Right forelimb (tissue), 1 donor: ENCODE measurements around the gene PIR.

Experiments used
- DNase-seq: peaks from one replicate; pipeline ENCODE4 v3.0.0-alpha.2; 2018

The PIR gene

DNA sequence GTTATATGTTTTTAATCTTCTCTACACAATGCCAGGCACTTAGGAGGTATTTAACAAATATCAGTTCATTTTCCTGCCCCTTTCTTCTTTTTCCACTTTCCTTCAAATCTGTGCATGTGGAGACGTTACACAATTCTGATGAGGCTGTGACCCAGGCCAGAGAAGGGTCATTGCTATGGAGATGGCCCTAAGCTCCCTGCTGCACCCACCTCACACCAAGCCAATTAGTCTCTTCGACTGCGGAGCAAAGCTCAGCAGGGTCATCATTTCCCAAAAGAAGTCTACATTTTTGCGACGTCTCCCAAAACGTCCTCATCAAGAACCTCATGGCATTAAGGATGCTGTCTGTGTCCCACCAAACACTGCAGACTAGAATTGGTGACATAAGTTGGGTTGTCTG, 80.0 kb downstream of the PIR start:
- DNase-seq: no peak

DNA sequence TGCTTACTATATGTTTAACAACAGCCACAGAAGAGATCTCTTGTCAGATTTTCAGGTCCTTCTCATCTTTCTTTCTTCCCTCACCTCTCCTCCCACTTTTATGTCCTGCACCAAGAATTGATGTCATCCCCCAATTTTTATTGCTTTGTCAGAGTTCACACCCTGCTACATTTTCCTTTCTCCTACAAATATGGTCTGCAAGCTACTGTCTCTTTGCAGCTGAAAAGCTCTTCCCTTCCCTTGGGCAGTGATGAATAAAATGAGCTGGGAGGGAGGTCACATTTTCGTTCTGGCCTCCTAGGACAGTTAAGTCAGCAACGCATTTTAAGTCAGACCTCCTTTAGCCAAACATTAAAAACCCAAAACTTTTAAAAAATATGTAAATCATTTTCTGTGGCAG, 82.2 kb downstream of the PIR start:
- no peak for DNase-seq

DNA sequence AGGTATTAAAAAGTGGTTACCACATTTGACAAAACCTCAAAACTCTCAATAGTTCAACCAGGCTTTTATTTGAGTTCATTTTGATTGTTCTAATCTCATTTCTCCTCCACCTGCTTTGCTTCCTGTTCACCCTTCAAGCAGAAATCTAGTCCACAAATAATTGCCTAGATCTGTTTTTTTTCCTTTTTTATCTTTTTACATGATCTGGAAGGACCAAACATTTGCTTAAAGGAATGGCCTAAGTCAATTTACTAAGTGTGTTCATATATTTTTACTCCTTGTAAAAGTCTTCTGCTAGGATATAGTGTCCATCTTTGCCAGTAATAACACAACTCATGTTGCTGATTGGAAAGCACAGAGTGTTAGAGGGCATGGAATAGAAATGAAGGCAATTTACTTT, 82.7 kb downstream of the PIR start:
- DNase-seq: no peak

DNA sequence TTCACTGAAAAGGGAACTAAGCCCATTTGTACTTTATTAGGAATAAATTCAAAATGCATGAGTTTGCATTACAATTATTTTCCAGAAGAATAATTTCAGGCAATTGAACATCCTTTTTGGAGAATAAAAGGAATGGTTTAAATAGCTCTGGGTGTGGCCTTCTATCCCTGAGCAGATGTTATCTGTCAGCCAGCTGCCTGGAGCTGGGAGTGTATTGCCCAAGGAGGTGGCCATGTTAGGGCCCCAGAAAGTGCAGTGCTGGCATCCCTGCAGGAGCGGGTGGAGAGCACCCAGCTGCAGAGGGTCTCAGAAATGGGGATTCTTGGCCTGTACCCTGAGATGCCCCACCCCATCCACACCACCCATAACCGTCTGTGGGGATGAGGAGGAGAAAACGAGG, 87.3 kb downstream of the PIR start:
- no peak for DNase-seq

DNA sequence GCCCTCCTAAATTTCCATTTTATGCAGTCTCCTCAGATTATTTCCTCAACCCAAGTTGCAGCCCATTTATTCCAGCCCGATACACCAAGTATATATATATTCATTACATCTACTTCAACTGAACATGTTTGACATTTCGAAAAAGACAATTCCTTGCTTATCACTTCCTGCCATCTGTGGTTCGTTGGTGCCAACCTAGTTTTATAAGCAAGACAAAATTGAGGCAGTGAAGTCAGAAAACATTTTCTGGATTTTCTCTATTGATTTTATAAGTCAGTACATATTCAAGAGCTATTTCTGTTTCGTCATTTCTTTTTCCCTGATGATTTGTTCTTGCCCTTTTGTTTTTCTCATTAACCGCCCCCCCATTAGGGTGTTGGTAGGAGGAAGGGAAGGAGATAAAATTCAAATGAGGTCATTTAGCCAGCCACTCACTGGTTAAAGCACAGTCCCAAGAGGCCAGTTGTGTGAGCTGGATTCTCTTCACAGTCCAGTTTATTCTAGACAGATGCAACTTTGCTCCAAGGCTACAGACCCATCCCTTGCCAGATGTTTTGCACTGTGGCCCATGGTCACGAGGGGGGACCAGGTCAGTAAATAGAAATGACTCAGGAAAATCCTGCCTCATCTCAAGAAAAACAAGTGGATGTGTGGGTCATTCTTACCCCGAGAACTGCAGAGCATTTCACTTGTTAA, 88.6 kb downstream of the PIR start:
- DNase-seq: no peak

DNA sequence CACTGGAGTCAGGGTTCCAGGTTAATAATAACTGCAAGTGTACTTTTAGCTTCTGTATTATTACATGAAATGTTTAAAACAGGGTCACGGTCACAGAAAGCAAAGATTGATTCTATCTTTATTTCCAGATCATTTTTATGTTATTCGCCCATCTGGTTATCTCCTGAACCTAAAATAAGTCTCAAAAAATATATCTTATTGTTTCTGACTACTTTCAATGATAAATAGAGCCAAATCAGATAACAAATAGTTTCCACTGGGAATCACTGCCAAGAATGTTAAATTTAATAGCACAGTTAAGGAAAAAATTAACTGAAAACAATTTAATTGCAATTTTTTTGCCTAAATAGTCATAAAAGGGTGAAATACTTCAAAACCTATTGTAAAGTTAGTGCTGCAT, 91.8 kb downstream of the PIR start:
- no peak for DNase-seq

DNA sequence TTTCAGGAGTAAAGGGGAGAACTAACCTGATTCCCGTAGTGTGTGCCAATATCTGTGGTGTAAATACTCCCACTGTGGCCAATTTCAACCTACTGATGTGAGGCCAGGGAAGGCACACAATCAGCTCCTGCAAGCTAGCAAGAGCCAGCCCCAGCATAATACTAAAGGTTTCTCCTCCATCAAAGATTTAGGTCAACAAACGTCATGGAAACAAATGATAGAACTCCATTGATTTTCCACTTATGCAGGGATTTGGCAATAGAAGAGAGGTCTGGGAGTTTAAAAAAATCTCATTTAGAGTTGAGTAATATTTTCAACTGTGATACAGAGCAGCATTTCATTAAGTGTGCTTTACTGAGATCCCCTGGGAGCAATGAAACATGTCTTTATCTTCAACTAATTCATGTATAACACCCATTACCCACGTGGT, 93.2 kb downstream of the PIR start:
- no peak for DNase-seq

DNA sequence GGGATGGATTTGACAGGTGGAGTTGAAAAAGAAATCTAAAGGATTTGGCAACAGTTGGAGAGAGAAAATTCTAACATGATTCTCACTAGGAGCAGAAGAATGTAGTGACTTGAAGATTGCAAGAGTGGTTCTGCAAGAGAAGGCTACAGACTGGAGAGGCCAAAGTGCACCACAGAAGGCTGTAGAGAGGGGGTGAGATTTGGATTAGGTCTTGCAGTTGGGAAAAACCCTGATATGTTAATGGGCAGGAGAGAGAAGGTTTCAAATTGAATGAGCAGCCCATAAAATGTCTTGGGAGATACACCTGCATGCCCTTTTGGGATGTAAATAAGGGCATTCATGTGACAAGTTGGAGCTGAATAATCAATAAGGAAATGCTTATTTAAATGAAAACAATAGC, 94.3 kb downstream of the PIR start:
- no peak for DNase-seq

DNA sequence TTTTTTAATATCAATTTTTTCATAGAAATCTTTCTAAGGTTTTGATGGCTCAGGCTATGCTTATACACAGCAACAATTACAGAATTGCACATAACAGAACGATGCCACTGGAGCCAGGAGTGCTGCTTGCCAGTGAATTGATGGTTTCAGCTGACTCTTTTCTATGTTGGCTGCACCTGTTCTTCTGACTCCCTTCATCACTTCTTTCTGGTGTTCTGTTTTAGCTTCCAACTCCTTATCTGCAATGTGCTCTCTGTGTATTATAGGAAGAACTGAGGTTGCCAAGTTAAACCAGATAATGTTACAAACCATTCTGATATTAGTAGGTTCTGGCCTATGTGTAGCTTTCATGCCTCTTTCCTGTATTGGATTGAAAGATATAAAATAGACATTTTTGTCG, 97.3 kb downstream of the PIR start:
- no peak for DNase-seq

DNA sequence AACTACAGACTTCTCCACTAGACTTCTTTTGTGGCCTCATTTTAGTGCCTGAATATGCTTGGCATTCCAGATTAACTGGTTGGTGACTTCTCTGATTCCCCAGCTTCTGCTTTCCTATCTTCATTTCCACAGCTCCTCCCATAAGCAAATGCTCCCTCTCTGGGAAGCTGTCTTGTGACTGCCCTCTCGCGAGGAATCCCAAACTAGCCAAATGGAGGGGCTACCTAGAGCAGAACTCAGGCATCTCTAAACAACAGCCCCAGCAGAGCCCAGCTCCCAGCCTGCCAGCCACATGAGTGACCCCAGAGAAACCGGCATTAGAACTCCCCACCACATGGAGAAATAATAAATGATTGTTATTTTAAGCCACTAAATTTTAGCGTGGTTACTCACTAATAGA, 101.3 kb downstream of the PIR start:
- DNase-seq: no peak

DNA sequence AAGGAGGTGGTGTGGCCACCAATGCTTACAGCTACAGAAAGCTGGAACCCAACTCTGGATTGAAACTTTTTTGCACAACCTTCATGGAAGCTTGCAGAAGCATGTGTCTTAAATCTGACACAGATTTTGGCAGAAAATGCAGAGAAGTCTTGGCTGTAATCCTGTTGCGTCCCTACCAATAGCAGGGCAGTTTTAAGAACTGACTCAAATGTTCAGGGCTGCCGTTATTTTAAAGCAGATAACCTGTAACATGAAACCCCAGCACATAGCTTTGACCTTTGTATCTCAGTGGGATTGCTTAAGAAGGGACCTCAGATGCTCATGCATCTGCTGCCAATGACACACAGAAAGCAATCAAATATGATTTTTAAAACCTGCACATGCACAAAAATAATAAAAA, 108.8 kb downstream of the PIR start, which contains the start of gene VEGFD:
Gene VEGFD, minus strand, starts transcription at position 110 of the 400 bp plus-strand sequence. CDS start 467 bp downstream, outside the sequence.
- DNase-seq: no peak

DNA sequence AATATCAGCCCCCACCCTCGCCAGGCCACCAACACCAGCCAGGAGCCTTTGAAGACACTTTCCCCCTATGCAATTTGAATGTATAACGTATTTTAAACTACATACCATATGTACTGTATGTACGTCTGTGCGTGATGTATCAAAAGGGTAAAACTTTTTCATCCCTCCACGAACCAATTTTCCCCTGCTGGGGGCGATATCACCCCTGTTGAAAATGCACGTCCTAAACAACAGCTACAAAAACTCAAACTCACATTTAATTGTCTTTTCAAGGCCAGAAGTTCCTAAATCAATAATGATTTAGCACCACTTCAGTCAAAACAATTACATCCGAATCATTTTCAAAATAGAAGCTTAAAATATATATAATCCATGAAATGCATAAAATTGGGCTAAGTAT, 110.3 kb downstream of the PIR start:
- DNase-seq: no peak

DNA sequence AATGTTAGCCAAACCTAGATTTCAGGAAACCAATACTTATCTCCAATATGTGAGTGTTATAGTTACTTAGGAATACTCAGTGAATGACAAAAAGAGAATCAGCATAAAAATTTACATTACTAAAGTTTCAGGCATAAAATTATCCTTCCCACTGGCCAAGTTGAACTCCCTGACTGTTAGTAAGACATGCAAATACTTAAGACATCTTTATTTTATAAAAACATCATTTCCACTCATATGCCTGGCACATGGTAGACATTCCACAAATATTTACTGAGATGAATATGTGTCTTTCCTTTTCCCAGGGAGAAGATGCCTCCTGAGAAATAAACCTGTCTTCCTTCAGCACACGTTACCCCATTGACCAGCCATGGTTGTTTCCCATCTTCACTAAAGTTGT, 116.2 kb downstream of the PIR start:
- DNase-seq: no peak

DNA sequence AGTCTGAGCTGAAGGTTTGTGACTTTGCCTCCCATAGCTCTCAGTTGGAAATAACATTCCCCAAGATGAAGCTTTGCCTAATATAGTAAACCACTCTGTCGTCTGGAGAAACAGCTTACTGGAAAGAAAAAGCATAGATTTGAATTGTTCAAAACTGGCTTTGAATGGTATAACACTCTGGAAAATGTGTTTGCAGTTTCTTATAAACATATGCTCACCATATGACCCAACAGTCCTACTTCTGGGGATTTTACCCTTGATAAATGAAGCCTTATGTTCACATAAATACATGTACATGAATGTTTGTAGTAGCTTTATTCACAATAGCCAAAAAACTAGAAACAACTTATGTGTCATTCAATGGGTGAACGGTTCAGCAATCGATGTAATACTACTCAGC, 119.2 kb downstream of the PIR start:
- DNase-seq: no peak

DNA sequence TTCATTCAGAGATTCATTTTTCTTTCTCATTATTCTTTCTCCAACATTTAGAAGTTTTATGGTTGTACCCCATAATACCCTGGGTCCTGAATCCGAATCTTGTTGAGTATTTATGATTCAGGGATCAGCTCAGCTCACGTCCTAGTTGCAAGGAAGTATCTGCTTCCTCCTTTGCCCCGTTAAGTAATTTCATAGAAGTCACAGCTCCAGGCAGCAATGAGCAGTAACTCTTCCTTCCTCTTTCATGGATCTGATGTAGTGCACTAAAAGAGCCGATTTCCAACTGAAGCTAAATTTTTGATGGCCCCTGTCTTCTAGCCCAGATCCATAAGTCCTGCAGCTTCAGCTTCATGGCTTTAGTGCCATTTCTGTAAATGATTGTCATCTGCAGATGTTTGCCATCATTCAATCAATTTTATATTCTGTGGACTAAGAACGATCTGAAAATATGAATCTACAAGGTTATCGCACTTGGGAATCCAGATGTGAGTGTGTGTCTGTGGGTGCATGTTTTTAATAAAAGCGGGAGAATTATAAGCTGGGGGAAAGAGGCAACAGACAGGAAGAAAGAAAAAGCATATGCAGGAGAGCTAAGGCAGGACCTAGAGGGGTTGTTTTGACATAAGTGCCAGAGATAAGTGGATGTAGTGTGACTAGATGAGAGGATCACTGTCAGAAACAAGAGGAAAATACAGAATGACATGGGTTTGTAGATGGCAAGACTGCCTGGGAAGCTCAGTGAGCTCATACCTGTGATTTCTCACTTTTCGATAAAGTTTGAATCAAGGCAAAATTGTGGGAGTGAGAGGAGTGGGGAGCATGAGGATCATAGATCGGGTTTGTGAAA, 126.4 kb downstream of the PIR start:
- no peak for DNase-seq

DNA sequence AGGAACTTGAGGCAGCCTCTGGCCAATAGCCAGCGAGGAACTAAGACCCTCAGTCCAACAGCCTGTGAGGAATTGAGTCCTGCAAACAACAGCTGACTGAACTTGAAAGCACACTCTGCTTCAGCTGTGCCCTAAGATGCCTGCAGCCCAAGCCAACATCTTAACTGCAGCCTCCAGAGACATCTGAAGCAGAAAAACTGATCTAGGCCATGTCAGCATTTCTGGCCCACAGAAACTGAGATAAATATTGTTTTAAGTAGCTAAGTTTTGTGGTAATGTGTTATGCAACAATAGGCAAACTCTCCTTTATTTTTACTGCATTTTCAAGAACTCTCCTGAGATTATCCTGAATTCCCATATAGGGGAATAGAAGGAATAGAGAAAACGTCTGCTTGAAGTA, 133.4 kb downstream of the PIR start:
- DNase-seq: no peak

DNA sequence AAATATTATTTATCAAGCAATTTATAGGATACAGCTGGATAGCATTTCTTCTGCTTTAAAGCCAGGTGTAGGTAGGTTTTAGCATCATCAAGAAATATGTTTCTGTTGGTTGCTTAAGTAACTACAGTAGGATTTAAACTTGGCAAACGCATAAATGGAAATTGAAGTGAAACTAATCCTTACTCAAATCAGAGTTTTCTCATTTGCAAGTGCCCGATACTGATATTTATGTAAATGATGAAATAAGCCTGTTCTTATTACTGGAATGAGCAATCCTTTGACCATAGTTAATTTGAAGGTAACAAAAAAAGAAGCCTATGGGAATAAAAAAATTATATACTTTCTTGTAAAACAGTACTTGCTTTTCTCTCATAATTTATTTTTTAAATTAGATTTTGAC, 134.6 kb downstream of the PIR start:
- DNase-seq: no peak

DNA sequence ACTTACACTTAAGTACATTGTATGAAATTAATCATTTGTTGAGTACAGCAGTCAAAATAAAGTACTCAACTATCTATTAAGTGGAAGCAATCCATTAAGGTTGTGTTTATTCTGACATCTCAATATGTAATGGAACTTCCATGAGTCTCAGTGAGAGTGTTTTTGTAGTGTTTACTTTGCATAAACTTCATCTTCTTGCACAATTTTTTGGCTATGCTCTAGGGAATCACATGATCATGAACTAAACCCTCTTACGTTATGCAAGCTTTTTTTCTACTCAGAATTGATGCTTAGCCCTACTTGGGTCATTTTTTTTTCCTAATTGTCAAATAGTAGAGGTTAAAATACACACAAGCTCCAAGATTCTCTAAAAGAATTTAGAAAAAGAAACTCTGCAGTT, 136.7 kb downstream of the PIR start:
- no peak for DNase-seq

DNA sequence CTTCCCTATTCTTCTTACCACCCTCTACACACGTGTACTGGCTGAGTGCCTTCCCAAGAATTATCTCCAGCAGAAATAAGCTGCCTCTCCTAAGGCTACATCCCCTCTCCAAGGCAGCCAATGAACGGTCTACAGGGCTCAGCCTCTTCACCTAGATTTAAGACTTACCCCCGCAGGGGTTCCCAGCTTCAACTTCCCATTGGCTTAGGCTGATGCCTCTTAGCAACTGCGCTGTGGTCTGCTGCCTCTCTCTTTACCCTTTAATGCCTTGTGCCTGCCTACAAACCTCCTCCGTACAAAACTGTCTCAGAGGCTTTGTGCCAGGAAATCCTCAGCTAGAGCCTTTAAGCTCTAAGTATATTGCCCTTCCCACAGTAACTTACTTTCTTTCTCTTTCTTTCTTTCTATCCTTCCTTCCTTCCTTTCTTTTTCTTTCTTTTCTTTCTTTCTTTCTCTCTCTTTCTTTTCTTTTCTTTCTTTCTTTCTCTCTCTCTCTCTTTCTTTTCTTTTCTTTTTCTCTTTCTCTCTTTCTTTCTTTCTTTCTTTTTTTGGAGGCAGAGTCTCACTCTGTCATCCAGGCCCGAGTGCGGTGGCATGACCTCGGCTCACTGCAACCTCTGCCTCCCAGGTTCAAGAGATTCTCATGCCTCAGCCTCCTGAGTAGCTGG, 142.7 kb downstream of the PIR start:
- no peak for DNase-seq

DNA sequence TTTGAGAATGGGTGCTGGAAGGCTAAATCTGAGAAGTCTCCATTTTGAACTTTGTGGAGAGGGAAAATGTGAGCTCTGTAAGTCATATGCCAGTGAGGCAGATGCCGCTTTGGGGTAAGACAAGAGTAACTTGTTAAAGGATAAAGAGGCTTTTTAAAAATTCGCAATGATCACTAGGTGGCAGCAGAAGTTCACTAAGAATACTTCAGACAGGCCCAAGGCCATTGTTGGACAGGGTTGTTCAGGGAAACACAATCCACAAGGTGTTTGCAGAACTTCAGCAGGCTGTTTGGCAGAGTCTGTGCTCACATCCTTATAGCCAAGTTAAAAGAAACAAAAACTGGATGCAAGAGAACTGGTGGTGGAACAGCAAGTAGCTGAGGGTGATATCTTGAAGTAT, 144.1 kb downstream of the PIR start:
- DNase-seq: no peak

DNA sequence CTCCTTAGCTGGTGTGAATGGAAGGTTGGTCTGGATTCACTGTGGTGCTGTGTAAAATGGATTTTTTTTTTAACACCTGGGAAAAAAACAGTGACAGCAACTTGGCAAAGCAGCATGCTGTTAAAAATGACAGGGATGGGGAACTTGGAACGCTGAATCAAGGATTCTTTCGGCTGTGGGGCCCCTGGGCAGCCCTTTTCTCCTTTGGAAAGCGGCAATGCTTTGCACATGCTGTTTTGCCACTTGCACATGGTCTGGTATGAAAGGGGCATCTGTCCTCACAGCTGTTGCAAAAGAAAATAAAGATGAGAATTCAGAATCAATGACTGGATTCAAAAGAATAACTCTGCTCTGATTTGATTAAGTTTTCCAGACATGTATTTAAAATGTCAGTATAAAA, 147.2 kb downstream of the PIR start:
- no peak for DNase-seq

DNA sequence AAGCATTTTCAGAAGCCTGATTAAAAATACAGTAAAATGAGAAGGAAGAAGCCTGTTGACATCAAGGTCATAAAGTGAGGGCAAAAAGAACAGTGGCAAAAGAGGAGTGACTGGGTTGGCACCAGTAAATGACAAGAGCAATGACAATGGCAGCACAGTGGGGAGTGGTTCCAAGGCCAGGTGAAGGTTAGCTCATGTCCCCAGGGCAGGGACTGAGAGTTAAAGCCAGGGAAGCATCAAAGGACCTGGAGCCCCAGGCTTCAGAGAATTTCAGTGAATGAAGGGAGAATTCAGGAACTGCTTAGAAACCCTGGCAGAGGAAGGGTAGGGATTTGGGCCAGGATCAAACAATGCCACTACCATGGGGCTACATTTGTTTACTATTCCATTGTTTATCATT, 149.0 kb downstream of the PIR start:
- DNase-seq: no peak

DNA sequence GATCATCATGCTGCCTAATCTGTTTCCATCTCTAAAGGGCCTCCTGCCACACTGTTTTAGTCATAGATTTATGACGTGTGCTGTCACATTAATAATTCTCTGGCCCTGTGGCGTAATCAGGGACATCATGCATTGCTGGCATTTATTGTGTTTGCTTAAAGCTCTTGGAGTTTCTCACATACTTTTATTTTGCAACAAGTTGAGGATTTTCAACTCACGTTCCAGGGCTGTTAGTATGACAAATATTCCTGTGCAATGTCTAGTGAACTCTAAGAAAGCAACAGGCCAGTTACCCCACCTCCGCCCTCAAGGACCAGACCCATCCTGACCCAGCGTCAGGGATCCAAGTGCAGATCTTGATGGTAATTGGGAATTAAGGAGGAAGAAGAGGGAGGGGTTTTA, 150.1 kb downstream of the PIR start:
- DNase-seq: no peak

DNA sequence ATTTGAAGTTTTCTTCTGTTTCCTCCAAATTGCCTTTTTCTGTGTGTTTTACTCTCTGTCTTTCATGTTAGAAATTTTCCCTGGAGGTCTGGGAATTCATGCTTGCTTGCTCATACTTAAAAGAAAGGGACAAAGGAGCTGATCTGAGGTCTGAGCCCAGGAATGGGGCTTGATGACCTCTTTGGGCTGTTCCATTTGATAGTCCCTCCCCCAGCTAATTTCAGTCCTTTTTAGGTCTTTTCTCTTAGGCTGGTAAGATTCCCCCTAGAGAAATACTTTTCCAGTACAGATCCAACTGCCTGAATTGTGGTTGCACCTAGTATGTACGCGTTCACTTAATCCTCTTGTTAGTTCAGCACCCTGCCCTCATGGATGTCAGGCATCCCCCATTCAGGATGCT, 152.3 kb downstream of the PIR start:
- DNase-seq: no peak
